Activated gamma-delta T cell treated with anti-CD3 and anti-CD28 coated beads, Interleukin-2, amount 50 U/mL, for 16 hours (primary cell): ENCODE data around the gene ARL6IP5.
A peak's percentile ranks its signal among the peaks of the same experiment; 100 is the strongest.

ENCODE experiments used
- DNase-seq: peaks from one replicate; pipeline ENCODE4 v3.0.0-alpha.2; 2020; ENCODE audit warnings: low read depth

Gene ARL6IP5, protein sequence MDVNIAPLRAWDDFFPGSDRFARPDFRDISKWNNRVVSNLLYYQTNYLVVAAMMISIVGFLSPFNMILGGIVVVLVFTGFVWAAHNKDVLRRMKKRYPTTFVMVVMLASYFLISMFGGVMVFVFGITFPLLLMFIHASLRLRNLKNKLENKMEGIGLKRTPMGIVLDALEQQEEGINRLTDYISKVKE

GRCh38 chr3:69084326-69085167 is at the start of gene ARL6IP5:
Gene ARL6IP5 (plus strand): TSS chr3:69084937. CDS start chr3:69085048, 111 bp downstream.
- DNase-seq: peak; percentile 75

- DNase-seq: no peak
Measured at GRCh38 chr3:69044608-69045007, 40.1 kb upstream of the ARL6IP5 start.

- no peak for DNase-seq
Measured at GRCh38 chr3:69048990-69049389, 35.7 kb upstream of the ARL6IP5 start.

GRCh38 chr3:69051756-69052471 is 32.8 kb upstream of the ARL6IP5 start, which contains the start of gene TMF1:
Gene TMF1 (minus strand): TSS chr3:69052333. CDS start chr3:69052086, 247 bp downstream.
- peak; percentile 95 for DNase-seq

GRCh38 chr3:69052472-69052898 is 32.3 kb upstream of the ARL6IP5 start:
- DNase-seq: no peak

DNA sequence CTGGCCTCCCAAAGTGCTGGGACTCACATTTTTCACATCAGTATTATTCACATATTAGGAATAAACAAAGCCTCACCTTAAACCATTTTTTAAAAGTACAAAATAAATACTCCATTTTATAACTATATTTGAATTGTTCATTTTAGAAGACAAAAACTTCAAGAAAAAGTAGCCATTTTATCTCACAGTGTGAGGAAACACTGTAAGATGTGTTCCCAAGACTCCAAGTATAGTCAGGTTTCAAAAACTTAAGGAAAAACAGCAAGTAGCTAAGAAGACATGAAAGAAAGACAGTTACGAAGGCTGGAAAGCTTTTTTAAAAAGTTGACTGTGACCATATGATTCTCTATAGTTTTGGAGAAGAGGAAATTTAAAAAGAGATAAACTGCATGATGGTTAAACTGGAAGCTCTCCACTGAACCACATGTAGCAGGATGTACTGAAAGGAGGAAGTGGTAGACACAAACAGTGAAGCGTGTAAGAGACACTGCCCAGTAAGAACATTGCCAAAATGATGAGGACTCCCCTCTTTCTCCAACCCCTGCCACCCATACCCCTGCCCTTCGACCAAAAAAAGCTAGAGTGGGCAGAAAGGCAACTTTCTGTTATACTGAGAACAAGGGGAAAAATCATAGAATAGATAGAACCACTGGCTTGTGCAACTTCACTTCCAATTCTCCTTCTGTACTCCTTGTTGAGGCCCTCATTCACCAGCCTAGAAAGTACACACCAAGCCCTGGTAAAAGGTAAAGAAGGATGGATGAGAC is 26.4 kb upstream of the ARL6IP5 start:
- DNase-seq: no peak

GRCh38 chr3:69058947-69059224 is 25.9 kb upstream of the ARL6IP5 start:
- DNase-seq: no peak

GRCh38 chr3:69059688-69060087 is 25.0 kb upstream of the ARL6IP5 start:
- DNase-seq: no peak

DNA sequence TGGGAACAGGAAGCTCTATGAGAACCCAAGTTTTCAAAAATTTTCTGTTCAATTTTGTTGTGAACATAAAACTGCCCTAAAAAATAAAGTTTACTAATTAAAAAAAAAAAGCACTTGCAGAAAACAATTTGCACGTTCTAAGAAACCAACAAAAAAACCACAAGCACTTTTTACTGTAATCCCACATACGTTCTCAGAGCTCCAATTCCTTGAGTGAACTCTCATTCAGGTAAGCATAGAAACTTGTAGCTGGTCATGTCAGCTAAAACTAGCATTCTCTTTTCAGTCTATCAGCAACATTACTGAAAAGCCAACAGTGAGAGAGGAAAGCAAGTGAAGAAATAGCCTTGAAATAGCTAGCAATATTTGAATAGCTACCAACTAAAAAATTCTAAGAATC is 21.1 kb upstream of the ARL6IP5 start:
- no peak for DNase-seq

DNA sequence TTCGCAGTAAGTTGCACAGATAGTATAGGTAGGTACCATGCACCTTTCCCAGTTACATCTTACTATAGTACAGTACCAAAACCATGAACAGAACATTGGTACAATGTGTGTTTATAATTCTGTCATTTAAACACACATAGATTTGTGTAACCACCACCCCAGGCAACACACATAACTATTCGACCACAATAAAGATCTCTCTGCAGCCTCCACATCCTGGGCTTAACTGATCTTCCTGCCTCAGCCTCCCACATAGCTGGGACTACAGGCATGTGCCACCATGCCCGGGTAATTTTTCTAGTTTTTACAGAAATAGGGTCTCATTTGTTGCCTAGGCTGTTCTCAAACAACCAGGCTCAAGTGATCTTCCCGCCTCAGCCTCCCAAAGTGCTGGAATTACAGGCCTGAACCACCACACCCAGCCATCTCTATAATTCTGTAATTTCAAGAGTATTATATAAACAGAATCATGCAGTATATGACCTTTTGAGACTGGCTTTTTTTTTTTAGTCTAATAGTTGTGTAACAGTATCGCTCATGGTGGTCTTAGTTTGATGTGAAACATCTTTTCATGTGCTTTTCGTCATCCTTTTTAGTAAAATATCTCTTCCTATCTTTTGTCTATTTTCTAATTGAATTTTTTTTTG is 19.3 kb upstream of the ARL6IP5 start:
- DNase-seq: no peak

DNA sequence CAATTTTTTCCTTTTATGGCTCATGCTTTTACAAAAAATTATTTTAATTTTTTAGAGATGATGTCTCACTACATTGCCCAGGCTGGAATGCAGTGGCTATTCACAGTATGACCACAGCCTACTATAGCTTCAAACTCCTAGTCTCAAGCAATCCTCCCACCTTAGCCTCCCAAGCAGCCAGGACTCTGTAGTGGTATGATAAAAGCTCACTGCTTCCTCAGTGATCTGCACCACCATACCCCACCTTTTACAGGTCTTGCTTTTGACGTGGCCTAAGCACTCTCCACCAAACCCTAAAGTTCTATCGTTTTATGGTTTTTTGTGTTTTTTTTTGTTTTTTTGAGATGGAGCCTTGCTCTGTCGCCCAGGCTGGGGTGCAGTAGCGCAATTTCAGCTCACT is 18.6 kb upstream of the ARL6IP5 start:
- DNase-seq: no peak

- DNase-seq: no peak
Measured at GRCh38 chr3:69072928-69073327, 11.8 kb upstream of the ARL6IP5 start.

DNA sequence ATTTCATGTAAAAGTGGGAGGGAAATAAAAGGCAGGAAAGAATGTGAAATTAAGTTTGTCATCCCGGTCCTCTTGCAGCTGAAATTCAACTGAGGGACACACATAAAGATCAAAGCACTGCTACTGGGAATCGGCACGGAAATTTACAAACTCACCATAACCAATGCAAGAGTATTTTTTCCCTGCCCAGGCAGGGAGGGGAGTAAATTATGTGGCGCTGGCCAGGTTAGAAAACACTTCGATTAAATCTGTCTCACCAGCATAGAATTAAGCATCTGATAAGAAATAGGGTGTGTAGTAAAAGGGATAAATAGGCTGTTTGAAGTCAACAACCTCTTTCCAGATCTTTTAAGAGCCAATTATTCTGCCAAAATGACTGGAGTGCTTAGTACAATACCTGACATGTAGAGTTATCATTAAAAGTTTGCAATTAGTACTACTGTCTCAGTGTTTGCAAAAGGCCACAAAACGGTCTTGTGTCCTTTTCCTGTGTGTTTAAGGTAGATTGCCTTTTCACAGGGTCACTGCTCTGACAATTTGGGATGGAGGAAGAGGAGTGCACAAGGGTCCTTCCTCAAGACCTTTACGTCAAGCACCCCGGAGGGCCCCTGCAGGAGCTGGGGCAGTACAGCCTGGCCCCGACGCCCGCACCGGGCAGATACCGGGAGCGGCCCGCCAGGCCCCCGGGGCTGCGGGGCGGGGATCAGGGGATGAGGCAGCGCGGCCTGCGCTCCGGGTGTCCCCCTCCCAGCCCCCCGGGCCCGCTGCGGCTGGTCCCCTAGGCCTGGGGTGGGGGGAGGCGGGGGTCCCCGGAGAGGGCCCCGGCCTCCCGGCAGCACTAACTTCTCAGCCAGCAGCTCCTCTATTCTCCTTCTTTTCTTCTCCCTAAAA is 5.2 kb upstream of the ARL6IP5 start:
- no peak for DNase-seq

GRCh38 chr3:69080233-69080920 is 4.4 kb upstream of the ARL6IP5 start, which contains the start of gene UBA3:
Gene UBA3 (minus strand): TSS chr3:69080365. CDS start chr3:69080353, 12 bp downstream.
- peak; percentile 85 for DNase-seq

GRCh38 chr3:69081583-69082262 is 3.0 kb upstream of the ARL6IP5 start:
- no peak for DNase-seq

DNA sequence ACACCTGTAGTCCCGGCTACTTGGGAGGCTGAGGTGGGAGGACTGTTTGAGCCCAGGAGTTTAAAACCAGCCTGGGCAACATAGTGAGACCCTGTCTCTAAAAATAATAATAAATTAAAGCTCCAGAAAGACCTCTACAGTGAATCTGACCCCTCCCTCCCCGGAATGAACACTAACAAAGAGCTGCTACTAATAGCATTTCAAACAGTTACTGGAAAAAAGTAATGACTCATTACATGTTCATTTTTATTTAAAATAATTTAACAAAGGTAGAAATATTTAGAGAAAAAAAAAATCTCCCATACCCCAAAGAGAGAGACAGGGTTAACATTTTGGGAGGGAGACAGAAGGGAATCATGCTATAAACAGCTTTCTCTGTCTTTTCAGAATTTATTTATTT is 2.4 kb upstream of the ARL6IP5 start:
- no peak for DNase-seq

DNA sequence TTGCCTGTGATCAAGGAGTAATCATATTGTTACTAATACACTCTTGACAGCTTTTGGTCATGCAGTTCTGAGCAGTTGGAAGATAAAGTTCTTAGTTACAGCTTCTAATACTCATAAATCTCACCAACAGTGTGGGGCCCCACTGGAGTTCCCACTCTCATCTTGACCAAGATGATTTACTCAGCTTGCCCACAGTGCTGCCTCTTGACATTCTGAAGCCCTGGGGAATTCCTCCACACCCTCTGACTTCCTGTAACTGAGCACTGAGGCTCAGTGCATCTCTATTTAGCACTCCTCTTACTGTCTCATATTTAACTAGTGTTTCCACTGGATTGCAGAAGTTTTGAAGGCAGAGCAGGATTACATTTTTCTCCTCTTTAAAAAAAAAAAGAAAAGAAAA is 1.9 kb upstream of the ARL6IP5 start:
- DNase-seq: peak; percentile 60

- no peak for DNase-seq
Measured at GRCh38 chr3:69085168-69085832, 563 bp downstream of the ARL6IP5 start.
